ENCODE data around the gene ITIH1. TPM values are rescaled to one million over a fixed set of nuclear protein-coding genes. Genes with fewer than 3 reads are reported as not detected.
A peak's percentile ranks its signal among the peaks of the same experiment; 100 is the strongest.

The ITIH1 gene
- total and polyA plus RNA-seq, 11 donors = 0.04 to 0.23 (median 0.21) TPM; not detected in 8

- H3K4me1 ChIP-seq = no peaks in the 10 kb centered on the region
- intact Hi-C loops (cut with DNase I) = no loop called here
- no peak overlapping the region for H3K4me3 ChIP-seq
- H3K9me3 ChIP-seq = no peaks in the 10 kb centered on the region
- DNase-seq (no peak), ATAC-seq (no peak)
- H3K36me3 ChIP-seq = no peaks in the 10 kb centered on the region
- no peak overlapping the region for H3K27ac ChIP-seq
- TF ChIP-seq CTCF (IDR thresholded peaks at IDR 0.05) = no peak
- TF ChIP-seq POLR2A (IDR thresholded peaks at IDR 0.05) = no peak
- no peaks in the 10 kb centered on the region for H3K27me3 ChIP-seq
- 77 to 85% (median 81%) methylated on average over 7 to 10 of the region's 10 CpGs for WGBS, 4 donors
These were observed 21.1 kb downstream of the ITIH1 start for GRCh38 chr3:52798376-52798977.

- no peak for DNase-seq
- no peaks in the 10 kb centered on the region for H3K36me3 ChIP-seq
- H3K27ac ChIP-seq = no peak overlapping the region
- no peak overlapping the region for H3K4me3 ChIP-seq
- H3K9me3 ChIP-seq = no peaks in the 10 kb centered on the region
- intact Hi-C loops (cut with DNase I) = no loop called here
- no peak for ATAC-seq
- H3K4me1 ChIP-seq = no peaks in the 10 kb centered on the region
- WGBS, 4 donors = 64 to 74% (median 66%) methylated on average over 9 to 14 of the region's 14 CpGs
- TF ChIP-seq POLR2A (IDR thresholded peaks at IDR 0.05) (no peak), CTCF (IDR thresholded peaks at IDR 0.05) (peak in 10 of 12 donors; percentile 14 to 48 (median 32))
- no peaks in the 10 kb centered on the region for H3K27me3 ChIP-seq
These were observed 21.6 kb downstream of the ITIH1 start for GRCh38 chr3:52798978-52799476.

GRCh38 chr3:52800079-52800478, 22.7 kb downstream of the ITIH1 start:
- ATAC-seq (no peak), DNase-seq (no peak)
- H3K4me3 ChIP-seq = no peak overlapping the region
- no peaks in the 10 kb centered on the region for H3K4me1 ChIP-seq
- no peaks in the 10 kb centered on the region for H3K9me3 ChIP-seq
- TF ChIP-seq POLR2A (IDR thresholded peaks at IDR 0.05) = no peak
- no peak for TF ChIP-seq CTCF (IDR thresholded peaks at IDR 0.05)
- no peaks in the 10 kb centered on the region for H3K27me3 ChIP-seq
- intact Hi-C loops (cut with DNase I) = no loop called here
- 71 to 83% (median 79%) methylated on average over 7 of the region's 7 CpGs for WGBS, 4 donors
- no peaks in the 10 kb centered on the region for H3K36me3 ChIP-seq
- H3K27ac ChIP-seq = no peak overlapping the region

- DNase-seq = no peak
- Histone ChIP-seq H3K27me3 (no peaks in the 10 kb centered on the region), H3K4me3 (no peak overlapping the region), H3K9me3 (no peaks in the 10 kb centered on the region), H3K36me3 (no peaks in the 10 kb centered on the region), H3K27ac (no peak overlapping the region), H3K4me1 (no peaks in the 10 kb centered on the region)
- TF ChIP-seq CTCF (IDR thresholded peaks at IDR 0.05) (no peak), POLR2A (IDR thresholded peaks at IDR 0.05) (no peak)
- intact Hi-C loops (cut with DNase I) = no loop called here
- 67 to 74% (median 70%) methylated on average over 5 of the region's 5 CpGs for WGBS, 4 donors
- no peak for ATAC-seq
These were observed 24.4 kb downstream of the ITIH1 start for GRCh38 chr3:52801839-52802238.
